GM18909 (cell line): ENCODE data around the gene POP7.
"Not testable (repeated sequence)": the region's sequence is repeated elsewhere in the genome, so short reads cannot be mapped to it uniquely, and the experiment has no call there.

ENCODE experiments used
- ATAC-seq: cut with Tn5 transposase; IDR thresholded peaks from one replicate; pipeline ENCODE4 v1.9.1; 2021; ENCODE audit warnings: mild to moderate bottlenecking; ENCODE audit not compliant: unreplicated experiment, poor library complexity

POP7 gene

DNA sequence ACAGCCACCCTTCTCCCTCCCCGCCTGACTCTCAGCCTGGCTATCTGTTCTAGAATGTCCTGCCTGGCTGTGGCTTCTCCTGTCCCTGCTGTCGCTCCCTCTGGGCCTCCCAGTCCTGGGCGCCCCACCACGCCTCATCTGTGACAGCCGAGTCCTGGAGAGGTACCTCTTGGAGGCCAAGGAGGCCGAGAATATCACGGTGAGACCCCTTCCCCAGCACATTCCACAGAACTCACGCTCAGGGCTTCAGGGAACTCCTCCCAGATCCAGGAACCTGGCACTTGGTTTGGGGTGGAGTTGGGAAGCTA is 15.5 kb downstream of the POP7 start:
- ATAC-seq = no peak

DNA sequence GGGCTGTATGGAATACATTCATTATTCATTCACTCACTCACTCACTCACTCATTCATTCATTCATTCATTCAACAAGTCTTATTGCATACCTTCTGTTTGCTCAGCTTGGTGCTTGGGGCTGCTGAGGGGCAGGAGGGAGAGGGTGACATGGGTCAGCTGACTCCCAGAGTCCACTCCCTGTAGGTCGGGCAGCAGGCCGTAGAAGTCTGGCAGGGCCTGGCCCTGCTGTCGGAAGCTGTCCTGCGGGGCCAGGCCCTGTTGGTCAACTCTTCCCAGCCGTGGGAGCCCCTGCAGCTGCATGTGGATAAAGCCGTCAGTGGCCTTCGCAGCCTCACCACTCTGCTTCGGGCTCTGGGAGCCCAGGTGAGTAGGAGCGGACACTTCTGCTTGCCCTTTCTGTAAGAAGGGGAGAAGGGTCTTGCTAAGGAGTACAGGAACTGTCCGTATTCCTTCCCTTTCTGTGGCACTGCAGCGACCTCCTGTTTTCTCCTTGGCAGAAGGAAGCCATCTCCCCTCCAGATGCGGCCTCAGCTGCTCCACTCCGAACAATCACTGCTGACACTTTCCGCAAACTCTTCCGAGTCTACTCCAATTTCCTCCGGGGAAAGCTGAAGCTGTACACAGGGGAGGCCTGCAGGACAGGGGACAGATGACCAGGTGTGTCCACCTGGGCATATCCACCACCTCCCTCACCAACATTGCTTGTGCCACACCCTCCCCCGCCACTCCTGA is 16.7 kb downstream of the POP7 start:
- ATAC-seq = no peak

GRCh38 chr7:100723732-100724275 is 17.9 kb downstream of the POP7 start:
- no peak for ATAC-seq

- not testable (repeated sequence) for ATAC-seq
These were observed 18.4 kb downstream of the POP7 start for GRCh38 chr7:100724364-100724763.

GRCh38 chr7:100726996-100727761 is 21.3 kb downstream of the POP7 start:
- ATAC-seq = no peak

- no peak for ATAC-seq
These were observed 22.3 kb downstream of the POP7 start for GRCh38 chr7:100728196-100728595.

- ATAC-seq = no peak
These were observed 24.3 kb downstream of the POP7 start for GRCh38 chr7:100730136-100730800.

DNA sequence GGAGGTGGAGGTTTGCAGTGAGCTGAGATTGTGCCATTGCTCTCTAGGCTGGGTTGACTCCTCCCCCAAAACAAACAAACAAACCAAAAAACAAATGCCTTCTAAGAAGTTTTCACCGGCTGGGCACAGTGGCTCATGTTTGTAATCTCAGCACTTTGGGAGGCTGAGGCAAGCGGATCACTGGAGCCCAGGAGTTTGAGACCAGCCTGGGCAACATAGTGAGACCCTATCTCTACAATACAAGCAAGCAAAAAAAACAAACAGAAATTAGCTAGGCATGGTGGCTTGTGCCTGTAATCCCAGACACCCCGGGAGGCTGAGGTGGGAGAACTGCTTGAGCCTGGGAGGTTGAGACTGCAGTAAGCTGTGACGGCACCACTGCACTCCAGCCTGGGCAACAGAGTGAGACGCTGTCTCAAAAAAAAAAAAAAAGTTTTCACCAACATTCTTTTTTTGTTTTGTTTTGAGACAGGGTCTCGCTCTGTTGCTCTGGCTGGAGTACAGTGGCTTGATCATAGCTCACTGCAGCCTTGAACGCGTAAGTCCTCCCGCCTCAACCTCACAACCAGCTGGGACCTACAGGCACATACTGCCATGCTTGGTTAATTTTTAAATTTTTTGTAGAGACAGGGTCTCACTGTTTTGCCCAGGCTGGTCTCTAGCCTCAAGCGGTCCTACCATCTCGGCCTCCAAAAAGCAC is 26.2 kb downstream of the POP7 start:
- ATAC-seq = no peak

GRCh38 chr7:100735730-100736129 is 29.8 kb downstream of the POP7 start:
- no peak for ATAC-seq

DNA sequence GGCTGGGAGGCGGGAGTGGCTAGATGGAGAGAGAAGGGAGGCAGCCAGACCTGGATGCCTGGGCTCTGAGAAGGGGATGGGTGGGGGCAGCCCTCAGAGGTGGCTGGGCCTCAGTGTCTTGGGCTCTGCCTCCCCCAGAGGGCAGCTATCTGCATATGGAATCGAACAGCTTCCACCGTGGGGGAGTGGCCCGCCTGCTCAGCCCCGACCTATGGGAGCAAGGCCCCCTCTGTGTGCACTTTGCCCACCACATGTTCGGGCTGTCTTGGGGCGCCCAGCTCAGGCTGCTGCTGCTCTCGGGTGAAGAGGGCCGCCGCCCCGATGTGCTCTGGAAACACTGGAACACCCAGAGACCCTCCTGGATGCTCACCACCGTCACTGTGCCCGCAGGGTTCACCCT is 30.8 kb downstream of the POP7 start:
- ATAC-seq = no peak

DNA sequence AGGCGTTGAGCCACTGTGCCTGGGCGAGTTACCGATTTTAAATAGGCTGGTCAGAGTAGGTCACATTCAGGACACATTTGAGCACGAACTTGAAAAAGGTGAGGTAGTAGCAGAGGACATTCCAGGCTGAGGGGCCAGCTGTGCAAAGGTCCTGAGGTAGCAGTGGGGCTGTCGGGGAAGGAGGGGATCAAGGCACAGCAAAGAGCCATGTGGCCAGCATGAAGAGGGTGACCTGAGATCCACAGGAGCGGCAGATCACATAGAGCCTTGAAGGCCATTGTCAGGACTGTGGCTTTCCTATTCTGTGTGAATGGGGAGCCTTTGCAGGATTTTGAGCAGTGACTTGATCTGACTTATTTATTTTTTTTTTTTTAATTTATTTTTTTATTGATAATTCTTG is 34.0 kb downstream of the POP7 start:
- no peak for ATAC-seq

GRCh38 chr7:100744605-100745004 is 38.7 kb downstream of the POP7 start:
- no peak for ATAC-seq

DNA sequence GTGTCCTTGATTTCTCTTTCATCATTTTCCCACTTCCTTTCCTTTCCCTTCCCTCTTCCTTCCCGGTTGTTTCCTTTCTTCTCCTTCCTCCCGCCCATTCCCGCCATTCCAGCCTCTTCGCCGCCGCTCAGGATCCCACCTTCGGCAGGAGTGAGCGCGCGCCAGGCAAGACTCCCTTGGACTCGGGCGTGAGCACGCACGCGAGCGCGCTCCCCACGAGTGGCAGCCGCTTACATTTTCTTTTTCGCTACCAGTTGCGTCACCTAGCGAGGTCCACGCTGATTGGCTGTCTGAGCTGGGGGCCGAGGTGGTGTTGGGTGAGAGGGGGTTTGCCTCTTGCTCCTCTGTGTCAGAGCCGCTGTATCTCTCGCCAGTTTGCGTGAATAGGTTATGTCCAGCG is 39.3 kb downstream of the POP7 start:
- no peak for ATAC-seq

GRCh38 chr7:100752994-100753393 is 47.1 kb downstream of the POP7 start:
- no peak for ATAC-seq

DNA sequence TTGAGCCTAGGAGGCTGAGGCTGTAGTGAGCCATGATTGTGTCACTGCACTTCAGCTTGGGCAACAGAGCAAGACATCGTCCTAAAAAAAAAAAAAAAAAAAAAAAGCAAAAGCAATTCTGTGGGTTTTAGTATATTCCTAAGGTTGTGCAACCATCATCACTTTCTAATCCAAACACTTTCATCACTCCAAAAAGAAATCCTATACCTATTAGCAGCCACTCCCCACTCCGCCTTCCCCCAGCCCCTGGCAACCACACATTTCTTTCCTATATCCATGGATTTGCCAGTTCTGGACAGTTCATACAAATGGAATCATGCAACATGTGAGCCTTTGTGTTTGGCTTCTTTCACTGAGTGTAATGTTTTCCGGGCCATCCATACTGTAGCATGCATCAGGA is 47.8 kb downstream of the POP7 start:
- ATAC-seq = no peak
